Measurements from ENCODE around the gene STK32B. TPM values are rescaled to one million over a fixed set of nuclear protein-coding genes. Genes with fewer than 3 reads are reported as not detected.
A peak's percentile ranks its signal among the peaks of the same experiment; 100 is the strongest.

Gene STK32B
- total RNA-seq, 4 donors from 2014 or later: 0.46 to 0.68 (median 0.49) TPM; not detected in 1

DNA sequence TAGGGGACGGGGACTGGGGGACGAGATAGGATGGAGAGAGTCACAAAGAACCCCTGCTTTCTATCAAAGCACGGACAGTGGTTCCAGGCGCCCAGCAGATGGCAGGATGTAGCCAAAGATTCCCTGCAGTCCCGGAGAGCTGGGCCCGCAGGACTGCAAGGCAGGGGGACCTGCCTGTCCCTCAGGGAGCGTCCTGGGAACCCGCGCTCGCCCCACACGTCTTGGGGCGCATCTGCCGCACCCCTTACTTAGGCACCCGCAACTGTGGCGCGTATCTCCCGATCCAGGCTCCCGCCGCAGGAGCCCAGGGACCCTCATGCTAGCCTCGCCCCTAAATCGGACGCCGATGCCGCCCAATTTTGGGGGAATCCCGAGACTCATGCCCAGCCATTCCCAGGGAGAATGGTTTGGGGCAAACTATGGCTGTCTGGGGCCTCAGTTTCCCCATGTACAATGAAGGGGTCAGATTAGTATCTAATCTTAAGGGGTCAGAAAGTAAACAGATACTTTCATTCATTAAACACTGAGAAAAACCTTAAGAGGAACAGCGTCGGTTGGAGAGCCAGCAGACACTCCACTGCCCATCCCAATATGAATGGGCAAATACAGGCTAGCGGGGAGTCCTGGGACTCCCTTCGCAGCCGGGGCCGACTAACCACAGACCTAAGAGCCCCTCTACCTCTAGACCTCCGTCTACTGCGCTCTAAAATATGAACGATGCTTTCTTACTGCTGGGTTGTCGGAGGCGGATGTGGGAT, 581 bp upstream of the STK32B start:
- intact Hi-C loops (cut with DNase I; ENCODE audit: low total_unique reads): no loop called here
- peak overlapping the region; percentile 43 to 55 (median 48) for H3K4me3 ChIP-seq
- no peak overlapping the region for H3K27ac ChIP-seq
- in situ Hi-C loops (cut with MboI; ENCODE audit: low sequenced_read_pairs in 4 of 4): no loop called here
- H3K36me3 ChIP-seq: no peaks in the 10 kb centered on the region
- H3K4me1 ChIP-seq: no peaks in the 10 kb centered on the region
- no peaks in the 10 kb centered on the region for H3K9me3 ChIP-seq
- ATAC-seq: peak; percentile 26 to 60
- peak; percentile 13 to 35 for DNase-seq
- no peak for TF ChIP-seq POLR2A (IDR thresholded peaks at IDR 0.05)
- TF ChIP-seq, protein P1, sequence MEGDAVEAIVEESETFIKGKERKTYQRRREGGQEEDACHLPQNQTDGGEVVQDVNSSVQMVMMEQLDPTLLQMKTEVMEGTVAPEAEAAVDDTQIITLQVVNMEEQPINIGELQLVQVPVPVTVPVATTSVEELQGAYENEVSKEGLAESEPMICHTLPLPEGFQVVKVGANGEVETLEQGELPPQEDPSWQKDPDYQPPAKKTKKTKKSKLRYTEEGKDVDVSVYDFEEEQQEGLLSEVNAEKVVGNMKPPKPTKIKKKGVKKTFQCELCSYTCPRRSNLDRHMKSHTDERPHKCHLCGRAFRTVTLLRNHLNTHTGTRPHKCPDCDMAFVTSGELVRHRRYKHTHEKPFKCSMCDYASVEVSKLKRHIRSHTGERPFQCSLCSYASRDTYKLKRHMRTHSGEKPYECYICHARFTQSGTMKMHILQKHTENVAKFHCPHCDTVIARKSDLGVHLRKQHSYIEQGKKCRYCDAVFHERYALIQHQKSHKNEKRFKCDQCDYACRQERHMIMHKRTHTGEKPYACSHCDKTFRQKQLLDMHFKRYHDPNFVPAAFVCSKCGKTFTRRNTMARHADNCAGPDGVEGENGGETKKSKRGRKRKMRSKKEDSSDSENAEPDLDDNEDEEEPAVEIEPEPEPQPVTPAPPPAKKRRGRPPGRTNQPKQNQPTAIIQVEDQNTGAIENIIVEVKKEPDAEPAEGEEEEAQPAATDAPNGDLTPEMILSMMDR (IDR thresholded peaks at IDR 0.05 in 4 of 5, conservative IDR thresholded peaks at IDR 0.05 in 1 of 5): peak in 2 of 5 experiments; percentile 51 to 52
- peaks cover 0 to 26% (median 24%) of the 10 kb centered on the region in 3 donors for H3K27me3 ChIP-seq

DNA sequence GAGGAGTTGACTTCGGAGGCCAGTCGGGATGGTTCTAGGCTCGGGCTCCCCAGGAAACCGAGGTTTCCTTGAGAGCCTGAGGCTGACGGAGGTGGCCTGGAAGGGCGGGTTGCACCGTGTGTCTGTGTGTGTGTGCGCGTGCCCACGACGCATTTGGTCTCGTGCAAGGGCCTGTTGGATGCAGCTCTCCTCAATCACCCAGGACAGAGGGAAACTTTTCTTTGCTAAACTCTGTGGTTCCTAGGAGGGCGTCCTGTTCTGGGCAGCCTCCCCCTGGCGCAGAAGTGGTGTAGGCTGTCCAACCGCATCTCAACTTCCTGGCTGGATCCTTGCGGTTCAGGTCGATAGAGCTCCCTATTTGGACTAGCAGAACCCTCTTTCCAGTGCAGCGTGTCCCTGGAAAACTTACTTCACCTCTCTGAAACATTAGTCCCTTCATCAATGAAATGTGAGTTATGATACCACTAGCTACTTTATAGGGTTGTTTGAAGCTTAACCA, 973 bp downstream of the STK32B start:
- in situ Hi-C loops (cut with MboI; ENCODE audit: low sequenced_read_pairs in 4 of 4) (no loop called here), intact Hi-C loops (cut with DNase I; ENCODE audit: low total_unique reads) (no loop called here)
- TF ChIP-seq, protein P1 (IDR thresholded peaks at IDR 0.05 in 4 of 5, conservative IDR thresholded peaks at IDR 0.05 in 1 of 5): no peak
- no peak for TF ChIP-seq POLR2A (IDR thresholded peaks at IDR 0.05)
- no peak for DNase-seq
- Histone ChIP-seq H3K36me3 (no peaks in the 10 kb centered on the region), H3K9me3 (no peaks in the 10 kb centered on the region), H3K27me3 (peaks cover 0 to 26% (median 24%) of the 10 kb centered on the region in 3 donors), H3K27ac (no peak overlapping the region), H3K4me3 (peak overlapping the region; percentile 43 to 55 (median 48)), H3K4me1 (no peaks in the 10 kb centered on the region)
- no peak for ATAC-seq

DNA sequence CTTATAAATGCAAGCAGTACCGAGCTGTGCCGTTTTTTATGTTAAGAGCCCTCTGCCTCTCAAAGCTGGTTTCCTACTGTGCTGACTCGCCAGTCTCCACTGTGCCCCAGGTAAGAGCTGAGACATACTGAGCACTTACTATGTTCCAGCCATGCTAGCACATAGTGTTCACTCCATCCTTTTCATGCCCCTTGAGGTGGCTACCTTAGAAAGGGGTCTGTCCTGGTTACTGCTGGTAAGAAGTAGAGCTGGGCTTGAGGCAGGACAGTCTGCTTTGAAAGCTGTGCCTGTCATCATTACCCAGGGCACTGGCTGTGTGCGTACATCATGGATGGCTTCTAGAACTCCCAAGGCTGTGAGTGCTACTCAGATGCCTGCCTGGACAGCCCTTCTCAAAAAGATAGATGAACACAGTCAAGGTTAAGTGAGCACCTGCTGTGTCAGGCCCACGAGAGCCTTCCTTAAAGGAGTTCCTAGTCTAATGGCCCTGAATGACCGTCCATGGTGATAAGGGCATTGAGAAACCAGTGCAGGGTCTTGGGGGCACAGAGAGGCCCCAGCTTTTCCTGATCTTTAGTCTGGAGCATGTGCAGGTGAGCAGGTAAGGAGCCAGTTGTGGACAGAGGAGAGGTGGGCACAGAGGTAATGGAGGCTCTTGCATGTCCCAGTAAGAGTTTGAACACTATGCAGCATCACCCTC, 1.6 kb downstream of the STK32B start:
- ATAC-seq: no peak

DNA sequence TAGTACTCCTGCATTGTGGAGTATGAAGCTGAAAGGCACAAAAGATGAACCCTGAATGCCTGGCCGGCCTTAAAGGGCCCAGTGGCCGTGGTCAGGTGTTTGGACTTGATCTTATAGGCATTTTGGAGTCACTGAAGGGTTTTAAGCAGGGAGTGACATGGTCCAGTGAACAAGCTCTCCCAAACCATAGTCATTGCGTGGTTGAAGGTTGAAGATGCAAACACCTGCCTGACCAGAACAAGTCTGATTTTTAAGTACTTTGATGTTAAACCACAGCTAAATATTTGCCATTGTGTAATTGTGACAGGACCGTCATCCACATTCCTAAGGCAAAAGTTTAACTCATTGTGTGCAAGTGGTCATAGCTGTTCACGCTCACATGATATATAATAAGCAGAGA, 3.3 kb downstream of the STK32B start:
- Histone ChIP-seq H3K27me3 (peaks cover 0 to 26% (median 24%) of the 10 kb centered on the region in 3 donors), H3K4me3 (no peak overlapping the region), H3K9me3 (no peaks in the 10 kb centered on the region), H3K4me1 (no peaks in the 10 kb centered on the region), H3K36me3 (no peaks in the 10 kb centered on the region), H3K27ac (no peak overlapping the region)
- ATAC-seq (no peak), DNase-seq (no peak)
- in situ Hi-C loops (cut with MboI; ENCODE audit: low sequenced_read_pairs in 4 of 4) (no loop called here), intact Hi-C loops (cut with DNase I; ENCODE audit: low total_unique reads) (no loop called here)
- TF ChIP-seq, protein P1 (IDR thresholded peaks at IDR 0.05 in 4 of 5, conservative IDR thresholded peaks at IDR 0.05 in 1 of 5): no peak
- TF ChIP-seq POLR2A (IDR thresholded peaks at IDR 0.05): no peak

More for the DNA sequence above, 1.6 kb downstream of the STK32B start:
- Histone ChIP-seq H3K27me3 (peaks cover 0 to 26% (median 24%) of the 10 kb centered on the region in 3 donors), H3K4me3 (no peak overlapping the region), H3K4me1 (no peaks in the 10 kb centered on the region), H3K9me3 (no peaks in the 10 kb centered on the region), H3K27ac (no peak overlapping the region), H3K36me3 (no peaks in the 10 kb centered on the region)
- TF ChIP-seq, protein P1 (IDR thresholded peaks at IDR 0.05 in 4 of 5, conservative IDR thresholded peaks at IDR 0.05 in 1 of 5): no peak
- no peak for TF ChIP-seq POLR2A (IDR thresholded peaks at IDR 0.05)
- in situ Hi-C loops (cut with MboI; ENCODE audit: low sequenced_read_pairs in 4 of 4): no loop called here
- intact Hi-C loops (cut with DNase I; ENCODE audit: low total_unique reads): no loop called here
- DNase-seq: no peak

Data from gastrocnemius medialis (tissue), 4 donors.